IMR-90 (cell line): ENCODE data around the gene PLCB2.

Experiments
- BHLHE40 ChIP-seq: fragments of 150-350 bp; IDR thresholded peaks from 2 replicates; pipeline ENCODE4 v1.6.1; 2016; ENCODE audit warnings: mild to moderate bottlenecking, low read depth, low read length
- CEBPB ChIP-seq: IDR thresholded peaks from 2 replicates; pipeline ENCODE4 v1.6.1; 2012; ENCODE audit warnings: low read depth, low read length, improper control_type of control experiment
- CHD1 ChIP-seq: IDR thresholded peaks from 2 replicates; pipeline ENCODE4 v1.6.1; 2012; ENCODE audit warnings: low read depth, low read length, improper control_type of control experiment
- CTCF ChIP-seq: conservative IDR thresholded peaks from 2 replicates; pipeline ENCODE4 v1.5.1; 2012; ENCODE audit warnings: mild to moderate bottlenecking, low read depth, low read length, improper control_type of control experiment
- MAFK ChIP-seq: IDR thresholded peaks from 2 replicates; pipeline ENCODE4 v1.6.1; 2012; ENCODE audit warnings: low read depth, low read length, improper control_type of control experiment
- POLR2A ChIP-seq: IDR thresholded peaks from 2 replicates; pipeline ENCODE4 v1.6.1; 2012; ENCODE audit warnings: mild to moderate bottlenecking, low read depth, low read length
- SMC3 ChIP-seq: fragments of 150-350 bp; IDR thresholded peaks from 2 replicates; pipeline ENCODE4 v1.6.1; 2016; ENCODE audit warnings: low read depth, mild to moderate bottlenecking, antibody characterized with exemption, low read length, moderate library complexity
- USF2 ChIP-seq: fragments of 150-350 bp; IDR thresholded peaks from 2 replicates; pipeline ENCODE4 v1.6.1; 2017; ENCODE audit warnings: mild to moderate bottlenecking, antibody characterized with exemption, low read length, low read depth

- TF ChIP-seq SMC3 (no peak), CTCF (no peak), USF2 (no peak), CEBPB (no peak), CHD1 (no peak), POLR2A (no peak), MAFK (no peak), BHLHE40 (no peak)
Observed at GRCh38 chr15:40250304-40250656, 57.5 kb downstream of the PLCB2 start.
